ENCODE data around the gene ZFTA. TPM values are rescaled to one million over a fixed set of nuclear protein-coding genes. Genes with fewer than 3 reads are reported as not detected.

The ZFTA gene
- total RNA-seq, 1 experiment from 2014 or later = 44.7 TPM

DNA sequence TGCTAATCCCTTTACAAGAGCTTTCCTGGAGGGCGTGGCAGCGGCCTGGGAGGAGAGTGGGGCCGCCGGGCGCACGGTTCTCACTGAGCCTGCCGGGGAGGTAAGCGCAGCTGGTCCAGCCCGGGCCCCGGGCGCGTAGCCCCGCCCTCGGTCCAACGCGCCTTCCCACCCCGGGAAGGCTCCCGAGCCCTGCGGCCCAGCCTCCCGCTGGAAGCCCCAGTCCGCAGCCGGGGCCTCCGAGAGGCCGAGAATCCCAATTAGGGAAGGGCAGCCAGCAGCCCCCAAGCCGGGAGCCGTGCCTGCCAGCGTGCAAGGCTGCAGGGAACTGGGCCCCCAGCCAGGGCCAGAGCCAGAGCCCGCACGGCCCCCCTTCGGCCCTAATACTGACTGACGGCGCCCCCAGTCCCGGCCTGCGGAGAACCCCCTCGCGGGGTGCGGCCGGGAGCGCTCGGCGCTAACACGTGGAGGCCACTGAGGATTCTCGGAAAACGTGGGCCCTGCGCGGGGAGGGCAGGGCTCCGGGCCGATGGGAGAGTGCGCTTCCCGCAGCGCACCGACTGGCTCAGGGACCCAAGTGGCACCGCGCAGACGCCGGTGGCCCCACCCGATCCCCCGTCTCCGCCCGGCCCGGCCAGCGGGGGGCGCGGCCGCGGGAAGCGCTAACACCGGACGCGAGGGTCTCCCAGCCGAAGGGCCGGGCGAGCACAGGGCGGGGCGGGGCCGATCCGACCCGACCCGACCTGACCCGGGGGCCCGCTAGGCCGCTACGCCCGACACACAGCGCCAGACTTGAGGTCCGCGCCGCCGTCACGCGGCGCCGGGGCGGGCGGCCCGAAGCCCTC, 5.7 kb downstream of the ZFTA start (continued):
- TF ChIP-seq, protein P1, sequence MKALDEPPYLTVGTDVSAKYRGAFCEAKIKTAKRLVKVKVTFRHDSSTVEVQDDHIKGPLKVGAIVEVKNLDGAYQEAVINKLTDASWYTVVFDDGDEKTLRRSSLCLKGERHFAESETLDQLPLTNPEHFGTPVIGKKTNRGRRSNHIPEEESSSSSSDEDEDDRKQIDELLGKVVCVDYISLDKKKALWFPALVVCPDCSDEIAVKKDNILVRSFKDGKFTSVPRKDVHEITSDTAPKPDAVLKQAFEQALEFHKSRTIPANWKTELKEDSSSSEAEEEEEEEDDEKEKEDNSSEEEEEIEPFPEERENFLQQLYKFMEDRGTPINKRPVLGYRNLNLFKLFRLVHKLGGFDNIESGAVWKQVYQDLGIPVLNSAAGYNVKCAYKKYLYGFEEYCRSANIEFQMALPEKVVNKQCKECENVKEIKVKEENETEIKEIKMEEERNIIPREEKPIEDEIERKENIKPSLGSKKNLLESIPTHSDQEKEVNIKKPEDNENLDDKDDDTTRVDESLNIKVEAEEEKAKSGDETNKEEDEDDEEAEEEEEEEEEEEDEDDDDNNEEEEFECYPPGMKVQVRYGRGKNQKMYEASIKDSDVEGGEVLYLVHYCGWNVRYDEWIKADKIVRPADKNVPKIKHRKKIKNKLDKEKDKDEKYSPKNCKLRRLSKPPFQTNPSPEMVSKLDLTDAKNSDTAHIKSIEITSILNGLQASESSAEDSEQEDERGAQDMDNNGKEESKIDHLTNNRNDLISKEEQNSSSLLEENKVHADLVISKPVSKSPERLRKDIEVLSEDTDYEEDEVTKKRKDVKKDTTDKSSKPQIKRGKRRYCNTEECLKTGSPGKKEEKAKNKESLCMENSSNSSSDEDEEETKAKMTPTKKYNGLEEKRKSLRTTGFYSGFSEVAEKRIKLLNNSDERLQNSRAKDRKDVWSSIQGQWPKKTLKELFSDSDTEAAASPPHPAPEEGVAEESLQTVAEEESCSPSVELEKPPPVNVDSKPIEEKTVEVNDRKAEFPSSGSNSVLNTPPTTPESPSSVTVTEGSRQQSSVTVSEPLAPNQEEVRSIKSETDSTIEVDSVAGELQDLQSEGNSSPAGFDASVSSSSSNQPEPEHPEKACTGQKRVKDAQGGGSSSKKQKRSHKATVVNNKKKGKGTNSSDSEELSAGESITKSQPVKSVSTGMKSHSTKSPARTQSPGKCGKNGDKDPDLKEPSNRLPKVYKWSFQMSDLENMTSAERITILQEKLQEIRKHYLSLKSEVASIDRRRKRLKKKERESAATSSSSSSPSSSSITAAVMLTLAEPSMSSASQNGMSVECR (CRISPR knock-in tag; IDR thresholded peaks at IDR 0.05; ENCODE audit: borderline replicate concordance) = 0 out of 2 replicates have a peak, but pooled peaks have one; percentile 44
- no peak for TF ChIP-seq ZNF232 (CRISPR knock-in tag; IDR thresholded peaks at IDR 0.05)
- TF ChIP-seq ZNF423 (CRISPR knock-in tag; IDR thresholded peaks at IDR 0.05) = 0 out of 2 replicates have a peak, but pooled peaks have one; percentile 4

DNA sequence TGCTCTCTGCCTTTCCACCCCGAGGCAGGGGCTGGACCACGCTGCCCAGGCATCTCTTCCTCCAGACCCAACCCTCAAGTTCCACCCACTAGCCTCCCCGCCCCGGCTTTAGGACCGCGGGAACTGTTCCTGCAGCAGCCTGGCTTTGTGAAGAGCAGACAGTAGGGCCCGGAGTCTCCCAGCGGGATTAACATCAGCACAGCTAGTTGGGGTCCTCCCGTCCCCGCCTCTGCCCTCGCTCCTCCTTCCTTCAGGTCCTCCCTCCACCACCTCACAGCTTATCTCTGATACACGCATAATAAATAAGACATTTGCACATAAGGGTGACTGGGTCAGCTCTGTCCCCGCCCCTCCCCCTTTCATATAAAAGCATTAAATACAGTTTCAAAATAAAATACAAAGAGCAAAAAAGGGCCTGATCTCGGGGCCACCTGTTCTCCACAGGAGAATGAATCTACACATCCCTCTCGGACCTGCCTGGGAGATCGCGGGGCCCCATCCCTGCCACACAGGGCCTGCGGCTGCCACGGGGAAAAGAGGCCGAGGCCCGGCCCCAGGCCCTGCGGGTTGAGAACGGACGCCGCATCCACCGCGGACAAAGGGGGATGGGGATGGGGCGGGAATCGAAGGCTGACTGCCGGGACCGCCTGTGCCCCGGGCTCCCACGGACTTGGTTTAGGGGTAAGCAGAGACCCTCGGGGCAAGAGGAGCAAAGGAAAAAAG, 6.5 kb downstream of the ZFTA start:
- ChIA-PET CTCF (interaction anchor here (1.5 to 2.1 kb wide), 3 partner anchors 91 to 184 kb away, joined by 4 to 9 read pairs (median 4); partner anchors contain the start of gene ATL3), POLR2A (interaction anchor here (0.7 to 3.0 kb wide), 5 partner anchors 52 to 155 kb away, joined by 3 to 12 read pairs (median 3); partner anchors contain the start of genes ATL3 and RCOR2)
- peaks cover 48% of the 10 kb centered on the region for H3K4me1 Mint-ChIP-seq
- H3K4me3 Mint-ChIP-seq = peak overlapping the region; percentile 99
- no peaks in the 10 kb centered on the region for H3K9me3 Mint-ChIP-seq
- DNase-seq (ENCODE audit: low spot score) (peak; percentile 84), ATAC-seq (peak; percentile 39)
- peak overlapping the region; percentile 95 for H3K27ac Mint-ChIP-seq
- peaks cover 20% of the 10 kb centered on the region for H3K36me3 Mint-ChIP-seq
- H3K27me3 Mint-ChIP-seq (ENCODE audit: low read depth) = no peaks in the 10 kb centered on the region
- TF ChIP-seq KAT7 (CRISPR knock-in tag; IDR thresholded peaks at IDR 0.05; ENCODE audit: borderline replicate concordance) = no peak; the same call in 1 of the 2 replicates
- TF ChIP-seq FOXK1 (CRISPR knock-in tag; IDR thresholded peaks at IDR 0.05) = no peak
- TF ChIP-seq, protein P2, sequence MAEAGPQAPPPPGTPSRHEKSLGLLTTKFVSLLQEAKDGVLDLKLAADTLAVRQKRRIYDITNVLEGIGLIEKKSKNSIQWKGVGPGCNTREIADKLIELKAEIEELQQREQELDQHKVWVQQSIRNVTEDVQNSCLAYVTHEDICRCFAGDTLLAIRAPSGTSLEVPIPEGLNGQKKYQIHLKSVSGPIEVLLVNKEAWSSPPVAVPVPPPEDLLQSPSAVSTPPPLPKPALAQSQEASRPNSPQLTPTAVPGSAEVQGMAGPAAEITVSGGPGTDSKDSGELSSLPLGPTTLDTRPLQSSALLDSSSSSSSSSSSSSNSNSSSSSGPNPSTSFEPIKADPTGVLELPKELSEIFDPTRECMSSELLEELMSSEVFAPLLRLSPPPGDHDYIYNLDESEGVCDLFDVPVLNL (CRISPR knock-in tag; IDR thresholded peaks at IDR 0.05; ENCODE audit: borderline replicate concordance, low read depth) = no peak
- no peak for TF ChIP-seq NFE2L1 (CRISPR knock-in tag; IDR thresholded peaks at IDR 0.05)
- TF ChIP-seq ZNF416 (CRISPR knock-in tag; IDR thresholded peaks at IDR 0.05) = peak; percentile 60
- TF ChIP-seq, protein P3, sequence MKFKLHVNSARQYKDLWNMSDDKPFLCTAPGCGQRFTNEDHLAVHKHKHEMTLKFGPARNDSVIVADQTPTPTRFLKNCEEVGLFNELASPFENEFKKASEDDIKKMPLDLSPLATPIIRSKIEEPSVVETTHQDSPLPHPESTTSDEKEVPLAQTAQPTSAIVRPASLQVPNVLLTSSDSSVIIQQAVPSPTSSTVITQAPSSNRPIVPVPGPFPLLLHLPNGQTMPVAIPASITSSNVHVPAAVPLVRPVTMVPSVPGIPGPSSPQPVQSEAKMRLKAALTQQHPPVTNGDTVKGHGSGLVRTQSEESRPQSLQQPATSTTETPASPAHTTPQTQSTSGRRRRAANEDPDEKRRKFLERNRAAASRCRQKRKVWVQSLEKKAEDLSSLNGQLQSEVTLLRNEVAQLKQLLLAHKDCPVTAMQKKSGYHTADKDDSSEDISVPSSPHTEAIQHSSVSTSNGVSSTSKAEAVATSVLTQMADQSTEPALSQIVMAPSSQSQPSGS (CRISPR knock-in tag; IDR thresholded peaks at IDR 0.05; ENCODE audit: borderline replicate concordance, low read depth) = no peak
- TF ChIP-seq EMX1 (CRISPR knock-in tag; IDR thresholded peaks at IDR 0.05) = peak; percentile 74; the same call in 1 of the 2 replicates
- 0 out of 2 replicates have a peak, but pooled peaks have one; percentile 34 for TF ChIP-seq SP1 (CRISPR knock-in tag; conservative IDR thresholded peaks at IDR 0.05)
- TF ChIP-seq, protein P4, sequence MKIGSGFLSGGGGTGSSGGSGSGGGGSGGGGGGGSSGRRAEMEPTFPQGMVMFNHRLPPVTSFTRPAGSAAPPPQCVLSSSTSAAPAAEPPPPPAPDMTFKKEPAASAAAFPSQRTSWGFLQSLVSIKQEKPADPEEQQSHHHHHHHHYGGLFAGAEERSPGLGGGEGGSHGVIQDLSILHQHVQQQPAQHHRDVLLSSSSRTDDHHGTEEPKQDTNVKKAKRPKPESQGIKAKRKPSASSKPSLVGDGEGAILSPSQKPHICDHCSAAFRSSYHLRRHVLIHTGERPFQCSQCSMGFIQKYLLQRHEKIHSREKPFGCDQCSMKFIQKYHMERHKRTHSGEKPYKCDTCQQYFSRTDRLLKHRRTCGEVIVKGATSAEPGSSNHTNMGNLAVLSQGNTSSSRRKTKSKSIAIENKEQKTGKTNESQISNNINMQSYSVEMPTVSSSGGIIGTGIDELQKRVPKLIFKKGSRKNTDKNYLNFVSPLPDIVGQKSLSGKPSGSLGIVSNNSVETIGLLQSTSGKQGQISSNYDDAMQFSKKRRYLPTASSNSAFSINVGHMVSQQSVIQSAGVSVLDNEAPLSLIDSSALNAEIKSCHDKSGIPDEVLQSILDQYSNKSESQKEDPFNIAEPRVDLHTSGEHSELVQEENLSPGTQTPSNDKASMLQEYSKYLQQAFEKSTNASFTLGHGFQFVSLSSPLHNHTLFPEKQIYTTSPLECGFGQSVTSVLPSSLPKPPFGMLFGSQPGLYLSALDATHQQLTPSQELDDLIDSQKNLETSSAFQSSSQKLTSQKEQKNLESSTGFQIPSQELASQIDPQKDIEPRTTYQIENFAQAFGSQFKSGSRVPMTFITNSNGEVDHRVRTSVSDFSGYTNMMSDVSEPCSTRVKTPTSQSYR (CRISPR knock-in tag; IDR thresholded peaks at IDR 0.05) = no peak; the same call in none of the 2 replicates
- TF ChIP-seq ETV6 (CRISPR knock-in tag; IDR thresholded peaks at IDR 0.05) = peak; percentile 26
- TF ChIP-seq, protein P5, sequence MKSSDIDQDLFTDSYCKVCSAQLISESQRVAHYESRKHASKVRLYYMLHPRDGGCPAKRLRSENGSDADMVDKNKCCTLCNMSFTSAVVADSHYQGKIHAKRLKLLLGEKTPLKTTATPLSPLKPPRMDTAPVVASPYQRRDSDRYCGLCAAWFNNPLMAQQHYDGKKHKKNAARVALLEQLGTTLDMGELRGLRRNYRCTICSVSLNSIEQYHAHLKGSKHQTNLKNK (CRISPR knock-in tag; IDR thresholded peaks at IDR 0.05) = peak; percentile 46; the same call in 1 of the 2 replicates
- TF ChIP-seq ZNF317 (CRISPR knock-in tag; IDR thresholded peaks at IDR 0.05; ENCODE audit: borderline replicate concordance, low read depth) = no peak
- TF ChIP-seq JUN (CRISPR knock-in tag; IDR thresholded peaks at IDR 0.05) = no peak
- TF ChIP-seq, protein P6, sequence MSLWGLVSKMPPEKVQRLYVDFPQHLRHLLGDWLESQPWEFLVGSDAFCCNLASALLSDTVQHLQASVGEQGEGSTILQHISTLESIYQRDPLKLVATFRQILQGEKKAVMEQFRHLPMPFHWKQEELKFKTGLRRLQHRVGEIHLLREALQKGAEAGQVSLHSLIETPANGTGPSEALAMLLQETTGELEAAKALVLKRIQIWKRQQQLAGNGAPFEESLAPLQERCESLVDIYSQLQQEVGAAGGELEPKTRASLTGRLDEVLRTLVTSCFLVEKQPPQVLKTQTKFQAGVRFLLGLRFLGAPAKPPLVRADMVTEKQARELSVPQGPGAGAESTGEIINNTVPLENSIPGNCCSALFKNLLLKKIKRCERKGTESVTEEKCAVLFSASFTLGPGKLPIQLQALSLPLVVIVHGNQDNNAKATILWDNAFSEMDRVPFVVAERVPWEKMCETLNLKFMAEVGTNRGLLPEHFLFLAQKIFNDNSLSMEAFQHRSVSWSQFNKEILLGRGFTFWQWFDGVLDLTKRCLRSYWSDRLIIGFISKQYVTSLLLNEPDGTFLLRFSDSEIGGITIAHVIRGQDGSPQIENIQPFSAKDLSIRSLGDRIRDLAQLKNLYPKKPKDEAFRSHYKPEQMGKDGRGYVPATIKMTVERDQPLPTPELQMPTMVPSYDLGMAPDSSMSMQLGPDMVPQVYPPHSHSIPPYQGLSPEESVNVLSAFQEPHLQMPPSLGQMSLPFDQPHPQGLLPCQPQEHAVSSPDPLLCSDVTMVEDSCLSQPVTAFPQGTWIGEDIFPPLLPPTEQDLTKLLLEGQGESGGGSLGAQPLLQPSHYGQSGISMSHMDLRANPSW (CRISPR knock-in tag; conservative IDR thresholded peaks at IDR 0.05; ENCODE audit: low read depth) = 0 out of 2 replicates have a peak, but pooled peaks have one; percentile 35
- peak; percentile 93 for TF ChIP-seq ZNF263 (CRISPR knock-in tag; IDR thresholded peaks at IDR 0.05; ENCODE audit: low read depth)
- 0 out of 2 replicates have a peak, but pooled peaks have one; percentile 30 for TF ChIP-seq ZNF121 (CRISPR knock-in tag; IDR thresholded peaks at IDR 0.05)
- TF ChIP-seq FOXP1 (CRISPR knock-in tag; IDR thresholded peaks at IDR 0.05; ENCODE audit: borderline replicate concordance) = 0 out of 2 replicates have a peak, but pooled peaks have one; percentile 55
